GM12878 (cell line): ENCODE data around the gene GPR176. TPM values are rescaled to one million over a fixed set of nuclear protein-coding genes. Genes with fewer than 3 reads are reported as not detected.

Source experiments
- ATAC-seq: fragments of 200-7000 bp; cut with Tn5 transposase; 3 replicates; pipeline ENCODE4 v1.9.1; 2020; ENCODE audit warnings: mild to moderate bottlenecking, moderate library complexity
- BruUV-seq: library from RNA; stranded (reverse); fragments of 400-500 nt; replicated peaks from 2 replicates; lab custom pipeline; 2021; lab: Mats Ljungman, UMichigan
- CTCF ChIA-PET: fragments of 300-600 bp; sonication (Branson Sonifier 250); formaldehyde crosslinking; extraction: SDS; loops from one replicate; lab custom pipeline; 2021; ENCODE audit warnings: inconsistent platforms; lab: Yijun Ruan, JAX
- POLR2A ChIA-PET: fragments of 350-600 bp; formaldehyde crosslinking; extraction: SDS; loops from one replicate; lab custom pipeline; 2021; ENCODE audit warnings: inconsistent platforms; lab: Charles Lee
- RAD21 ChIA-PET: fragments of 300-600 bp; sonication (Branson Sonifier 250); formaldehyde crosslinking; loops from one replicate; lab custom pipeline; 2023; ENCODE audit warnings: antibody characterized with exemption; ENCODE audit not compliant: unreplicated experiment; lab: Charles Lee
- SMC1A ChIA-PET: fragments of 300-600 bp; sonication (Branson Sonifier 250); formaldehyde crosslinking; loops from one replicate; lab custom pipeline; 2023; ENCODE audit not compliant: unreplicated experiment, uncharacterized antibody; lab: Charles Lee
- DNase-seq: peaks from one replicate; pipeline ENCODE4 v3.0.0-alpha.2; 2011; ENCODE audit warnings: low read depth, low spot score
- FAIRE-seq: peaks from 3 replicates; lab custom pipeline; 2011; peaks lifted over from hg19 to GRCh38; lab: Jason Lieb, UNC
- H2AFZ ChIP-seq: 2 replicates; pipeline ENCODE4 v1.6.0; 2011; ENCODE audit warnings: low read depth, low read length, control low read depth; ENCODE audit not compliant: control insufficient read depth
- H3K27ac ChIP-seq: 2 replicates; pipeline ENCODE4 v1.5.1; 2011; ENCODE audit warnings: control low read depth; ENCODE audit not compliant: control insufficient read depth, insufficient read depth
- H3K27me3 ChIP-seq, 2 experiments: replicated peaks in 1 of 2; 2 replicates each; pipeline versions ENCODE4 v1.6.0 to v1.6.1; 2011; ENCODE audit warnings: low read length in 1 of 2; ENCODE audit not compliant: control insufficient read depth in 2 of 2, insufficient read depth in 2 of 2
- H3K36me3 ChIP-seq, 2 experiments: 2 replicates each; pipeline ENCODE4 v1.5.1; 2011; ENCODE audit warnings: low read length in 1 of 2; ENCODE audit not compliant: control insufficient read depth in 2 of 2, insufficient read depth in 2 of 2
- H3K4me1 ChIP-seq: 2 replicates; pipeline ENCODE4 v1.6.1; 2011; ENCODE audit warnings: mild to moderate bottlenecking, low read length, moderate library complexity, mixed read lengths; ENCODE audit not compliant: control insufficient read depth, insufficient read depth
- H3K4me2 ChIP-seq: 2 replicates; pipeline ENCODE4 v1.6.0; 2011; ENCODE audit warnings: control low read depth; ENCODE audit not compliant: control insufficient read depth, insufficient read depth
- H3K4me3 ChIP-seq: fragments of 200-600 bp; sonication (generic); 2 replicates; pipeline ENCODE4 v1.5.1; 2016
- H3K79me2 ChIP-seq: 2 replicates; pipeline ENCODE4 v1.6.0; 2011; ENCODE audit warnings: low read length; ENCODE audit not compliant: control insufficient read depth, insufficient read depth
- H3K9ac ChIP-seq: 2 replicates; pipeline ENCODE4 v1.8.0; 2011; ENCODE audit warnings: low read length, control low read depth, mixed read lengths; ENCODE audit not compliant: control insufficient read depth, insufficient read depth
- H3K9me3 ChIP-seq: replicated peaks from 3 replicates; pipeline ENCODE4 v1.5.1; 2011; ENCODE audit warnings: mild to moderate bottlenecking, low read length; ENCODE audit not compliant: control insufficient read depth, insufficient read depth
- H4K20me1 ChIP-seq: 2 replicates; pipeline ENCODE4 v1.6.0; 2011; ENCODE audit not compliant: control insufficient read depth, insufficient read depth
- E2F4 ChIP-seq: IDR thresholded peaks from 2 replicates; pipeline ENCODE4 v1.6.1; 2012; ENCODE audit warnings: low read depth, low read length, improper control_type of control experiment
- EED ChIP-seq: sonication (generic); IDR thresholded peaks from 2 replicates; pipeline ENCODE4 v1.6.1; 2016; ENCODE audit warnings: antibody characterized with exemption, low read depth
- EP300 ChIP-seq, 2 experiments: fragments of 150-350 bp in 1 of 2; IDR thresholded peaks; 2 replicates each; pipeline ENCODE4 v1.6.1; 2011 to 2012; ENCODE audit warnings: low read depth in 2 of 2, low read length in 2 of 2, borderline replicate concordance in 1 of 2, improper control_type of control experiment in 1 of 2, inconsistent platforms in 1 of 2; ENCODE audit not compliant: control insufficient read depth in 1 of 2
- IRF4 ChIP-seq: IDR thresholded peaks from 2 replicates; pipeline ENCODE4 v1.6.1; 2011; ENCODE audit warnings: low read depth, low read length
- MYB ChIP-seq: fragments of 150-350 bp; IDR thresholded peaks from 2 replicates; pipeline ENCODE4 v1.6.1; 2014; ENCODE audit warnings: mild to moderate bottlenecking, low read depth, low read length, borderline replicate concordance
- NFYA ChIP-seq: IDR thresholded peaks from 2 replicates; pipeline ENCODE4 v1.6.1; 2011; ENCODE audit warnings: low read depth, mild to moderate bottlenecking, low read length, improper control_type of control experiment, borderline replicate concordance
- POLR2A ChIP-seq: IDR thresholded peaks from 2 replicates; pipeline ENCODE4 v1.6.1; 2011; ENCODE audit warnings: low read depth, mild to moderate bottlenecking, low read length
- SMAD1 ChIP-seq: fragments of 450-650 bp; IDR thresholded peaks from 2 replicates; pipeline ENCODE4 v1.6.1; 2018; ENCODE audit warnings: mild to moderate bottlenecking, low read depth; ENCODE audit not compliant: partially characterized antibody
- SP1 ChIP-seq: IDR thresholded peaks from one replicate; pipeline ENCODE4 v1.6.1; 2011; ENCODE audit warnings: low read depth, low read length
- WRNIP1 ChIP-seq: IDR thresholded peaks from 2 replicates; pipeline ENCODE4 v1.6.1; 2011; ENCODE audit warnings: low read depth, low read length, improper control_type of control experiment, borderline replicate concordance
- ZNF622 ChIP-seq: fragments of 450-650 bp; IDR thresholded peaks from 2 replicates; pipeline ENCODE4 v1.6.1; 2017; ENCODE audit warnings: mild to moderate bottlenecking, inconsistent platforms
- WGBS: methylation state at CpG from one replicate; pipeline ENCODE4 v1.1.6; 2016; ENCODE audit warnings: low lambda C conversion rate; ENCODE audit not compliant: insufficient replicate concordance, insufficient coverage; ENCODE audit errors: missing lambda C conversion rate; 5-methylcytosine and 5-hydroxymethylcytosine counted together
- in situ Hi-C: fragments of 300-500 bp; cut with MboI; formaldehyde crosslinking; loops from 9 replicates; pipeline ENCODE4 v1.14.3; 2018; ENCODE audit warnings: mixed read lengths
- intact Hi-C: fragments of 100-400 bp; cut with micrococcal nuclease; formaldehyde crosslinking; loops from one replicate; pipeline ENCODE4 v1.14.2; 2022; ENCODE audit not compliant: unreplicated experiment
- polyA plus RNA-seq, 11 experiments: library from polyadenylated mRNA; depleted of rRNA in 4 of 11; unstranded in 6 of 11; stranded (reverse) in 5 of 11; fragments of >200 nt; fragmentation: Nextera tagmentation in 4 of 11; fragmentation: Illumina TruSeq in 1 of 11; extraction: Ambion mirVana in 4 of 11; extraction: Trizol in 1 of 11; gene quantifications; 1 replicate in 1 of 11; 2 replicates in 10 of 11; pipeline versions ENCODE4 v1.2.1 to v1.2.3, GENCODE V29; 2011 to 2016; ENCODE audit warnings: inconsistent platforms in 2 of 11, missing spikeins in 2 of 11, low read depth in 1 of 11
- total RNA-seq, 4 experiments: library from RNA; depleted of rRNA in 3 of 4; stranded (reverse); fragments of >200 nt in 3 of 4; fragmentation: Illumina TruSeq in 1 of 4; extraction: Trizol in 1 of 4; gene quantifications; 2 replicates each; pipeline versions ENCODE4 v1.2.1 to v1.2.3, GENCODE V29; 2013 to 2021
- TF ChIP-seq, protein P1 (sequence below): IDR thresholded peaks from 2 replicates; pipeline ENCODE4 v1.6.1; 2011; ENCODE audit warnings: borderline replicate concordance, low read depth, mild to moderate bottlenecking, moderate library complexity, low read length; ENCODE audit not compliant: insufficient read depth, poor library complexity, severe bottlenecking
- TF ChIP-seq, protein P2 (sequence below): IDR thresholded peaks from 2 replicates; pipeline ENCODE4 v1.6.1; 2011; ENCODE audit warnings: low read depth, mild to moderate bottlenecking, low read length, moderate library complexity, borderline replicate concordance; ENCODE audit errors: extremely low read depth

GPR176 gene
- total and polyA plus RNA-seq, 10 of the 15 experiments (the other 5 are each of a cell fraction or from before 2014, with no cell fraction given): 0.02 to 0.33 (median 0.16) TPM; not detected in 4

GRCh38 chr15:39770748-39771689 is 149.0 kb downstream of the GPR176 start:
- RAD21 ChIA-PET: interaction anchor here (0.8 kb wide), 1 partner anchor 14 kb away, joined by 3 read pairs; no protein-coding TSS in a partner anchor
- no peak for DNase-seq
- H2AFZ ChIP-seq: peak overlapping the region; percentile 58; the same call in 1 of the 2 replicates
- WGBS: 55% methylated on average over 8 of the region's 8 CpGs
- no peaks in the 10 kb centered on the region for H3K9me3 ChIP-seq
- H3K27me3 ChIP-seq: no peaks in the 10 kb centered on the region
- no peak overlapping the region for H3K9ac ChIP-seq
- FAIRE-seq: no peak
- no peaks in the 10 kb centered on the region for H3K79me2 ChIP-seq
- CTCF ChIA-PET: interaction anchor here (0.8 to 3.2 kb wide), 3 partner anchors 12 to 17 kb away, joined by 3 to 13 read pairs (median 3); no protein-coding TSS in a partner anchor
- no peak overlapping the region for H3K4me3 ChIP-seq
- BruUV-seq: no TSS peak
- in situ Hi-C loops: no loop called here
- H3K27ac ChIP-seq: no peak overlapping the region
- no peaks in the 10 kb centered on the region for H4K20me1 ChIP-seq
- ATAC-seq: peak; percentile 53
- SMC1A ChIA-PET: interaction anchor here (0.7 to 1.4 kb wide), 5 partner anchors 14 to 277 kb away, joined by 3 to 5 read pairs (median 3); no protein-coding TSS in a partner anchor
- TF ChIP-seq SMAD1: no peak
- TF ChIP-seq, protein P1, sequence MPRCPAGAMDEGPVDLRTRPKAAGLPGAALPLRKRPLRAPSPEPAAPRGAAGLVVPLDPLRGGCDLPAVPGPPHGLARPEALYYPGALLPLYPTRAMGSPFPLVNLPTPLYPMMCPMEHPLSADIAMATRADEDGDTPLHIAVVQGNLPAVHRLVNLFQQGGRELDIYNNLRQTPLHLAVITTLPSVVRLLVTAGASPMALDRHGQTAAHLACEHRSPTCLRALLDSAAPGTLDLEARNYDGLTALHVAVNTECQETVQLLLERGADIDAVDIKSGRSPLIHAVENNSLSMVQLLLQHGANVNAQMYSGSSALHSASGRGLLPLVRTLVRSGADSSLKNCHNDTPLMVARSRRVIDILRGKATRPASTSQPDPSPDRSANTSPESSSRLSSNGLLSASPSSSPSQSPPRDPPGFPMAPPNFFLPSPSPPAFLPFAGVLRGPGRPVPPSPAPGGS: no peak
- no peaks in the 10 kb centered on the region for H3K36me3 ChIP-seq
- POLR2A ChIA-PET: no interaction called here
- H3K4me1 ChIP-seq: peaks cover 9% of the 10 kb centered on the region
- no peak overlapping the region for H3K4me2 ChIP-seq
- intact Hi-C loops: no loop called here

- H3K9me3 ChIP-seq: no peaks in the 10 kb centered on the region
- H2AFZ ChIP-seq: no peak overlapping the region
- FAIRE-seq (no peak), DNase-seq (no peak), ATAC-seq (no peak)
- ChIA-PET RAD21 (no interaction called here), SMC1A (interaction anchor here (0.7 to 1.7 kb wide), 3 partner anchors 9 to 82 kb away, joined by 3 to 6 read pairs (median 3); no protein-coding TSS in a partner anchor), POLR2A (no interaction called here), CTCF (interaction anchor here (0.7 to 5.7 kb wide), 4 partner anchors 11 to 655 kb away, joined by 3 to 50 read pairs (median 3); partner anchors contain the start of gene FSIP1)
- H3K27ac ChIP-seq: no peak overlapping the region
- H3K9ac ChIP-seq: no peak overlapping the region
- 85% methylated on average over 5 of the region's 5 CpGs for WGBS
- intact Hi-C loops: no loop called here
- in situ Hi-C loops: no loop called here
- H3K4me1 ChIP-seq: no peaks in the 10 kb centered on the region
- no peak overlapping the region for H3K4me2 ChIP-seq
- no peaks in the 10 kb centered on the region for H3K79me2 ChIP-seq
- BruUV-seq: no TSS peak
- no peaks in the 10 kb centered on the region for H3K36me3 ChIP-seq
- no peaks in the 10 kb centered on the region for H4K20me1 ChIP-seq
- no peak overlapping the region for H3K4me3 ChIP-seq
- H3K27me3 ChIP-seq: no peaks in the 10 kb centered on the region
- TF ChIP-seq, protein P2, sequence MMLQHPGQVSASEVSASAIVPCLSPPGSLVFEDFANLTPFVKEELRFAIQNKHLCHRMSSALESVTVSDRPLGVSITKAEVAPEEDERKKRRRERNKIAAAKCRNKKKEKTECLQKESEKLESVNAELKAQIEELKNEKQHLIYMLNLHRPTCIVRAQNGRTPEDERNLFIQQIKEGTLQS: no peak
- TF ChIP-seq NFYA (no peak), ZNF622 (no peak), EED (no peak), WRNIP1 (no peak), POLR2A (no peak), EP300 (IDR thresholded peaks at IDR 0.05; ENCODE audit: borderline replicate concordance in 1 of 2, control insufficient read depth in 1 of 2, low read depth in 2 of 2, low read length in 2 of 2) (no peak), MYB (no peak), SP1 (no peak), E2F4 (no peak), IRF4 (no peak)
These were observed 152.1 kb downstream of the GPR176 start for GRCh38 chr15:39767921-39768320.
